H9 (cell line): ENCODE results near the gene CNPPD1. TPM values are rescaled to one million over a fixed set of nuclear protein-coding genes. Genes with fewer than 3 reads are reported as not detected.

Experiments
- DNase-seq: peaks from one replicate; pipeline ENCODE4 v3.0.0-alpha.2; 2017
- H2AFZ ChIP-seq: one replicate; pipeline ENCODE4 v1.6.1; 2013; ENCODE audit warnings: mild to moderate bottlenecking, low read length, control low read depth, moderate library complexity
- H2AK5ac ChIP-seq: 2 replicates; pipeline ENCODE4 v1.6.1; 2013; ENCODE audit warnings: low read length, control low read depth, mixed read lengths; ENCODE audit not compliant: insufficient read length
- H2BK120ac ChIP-seq: one replicate; pipeline ENCODE4 v1.6.1; 2013; ENCODE audit warnings: low read depth, mild to moderate bottlenecking, low read length, control low read depth, inconsistent platforms; ENCODE audit not compliant: poor library complexity, severe bottlenecking
- H2BK12ac ChIP-seq: 2 replicates; pipeline ENCODE4 v1.6.1; 2013; ENCODE audit warnings: low read length, control low read depth, mixed read lengths, low read depth; ENCODE audit not compliant: insufficient read length
- H2BK15ac ChIP-seq: 2 replicates; pipeline ENCODE4 v1.6.1; 2013; ENCODE audit warnings: low read depth, low read length, control low read depth
- H2BK20ac ChIP-seq: one replicate; pipeline ENCODE4 v1.6.1; 2013; ENCODE audit warnings: low read depth, mild to moderate bottlenecking, low read length, control low read depth, inconsistent platforms; ENCODE audit not compliant: poor library complexity, severe bottlenecking
- H2BK5ac ChIP-seq: 2 replicates; pipeline ENCODE4 v1.6.1; 2013; ENCODE audit warnings: low read length, control low read depth, mixed read lengths; ENCODE audit not compliant: insufficient read length
- H3K14ac ChIP-seq: 2 replicates; pipeline ENCODE4 v1.6.1; 2013; ENCODE audit warnings: low read length, control low read depth; ENCODE audit not compliant: insufficient read depth
- H3K18ac ChIP-seq: 2 replicates; pipeline ENCODE4 v1.6.1; 2013; ENCODE audit warnings: low read depth, mild to moderate bottlenecking, mixed read lengths, low read length, control low read depth; ENCODE audit not compliant: insufficient read length
- H3K23ac ChIP-seq: 2 replicates; pipeline ENCODE4 v1.6.1; 2013; ENCODE audit warnings: low read length, control low read depth, mixed read lengths, low read depth; ENCODE audit not compliant: insufficient read length
- H3K23me2 ChIP-seq: 2 replicates; pipeline ENCODE4 v1.6.1; 2013; ENCODE audit warnings: low read depth, mild to moderate bottlenecking, mixed read lengths, low read length, control low read depth; ENCODE audit not compliant: insufficient read length, poor library complexity, severe bottlenecking
- H3K27ac ChIP-seq: 2 replicates; pipeline ENCODE4 v1.5.1; 2013; ENCODE audit warnings: low read length, control low read depth, mixed read lengths, low read depth; ENCODE audit not compliant: insufficient read length
- H3K27me3 ChIP-seq: 2 replicates; pipeline ENCODE4 v1.6.1; 2013; ENCODE audit warnings: low read length, control low read depth, inconsistent platforms; ENCODE audit not compliant: insufficient read depth
- H3K4ac ChIP-seq: 2 replicates; pipeline ENCODE4 v1.6.1; 2013; ENCODE audit warnings: low read depth, mild to moderate bottlenecking, control low read depth, inconsistent platforms, low read length, moderate library complexity
- H3K4me1 ChIP-seq: 2 replicates; pipeline ENCODE4 v1.6.1; 2013; ENCODE audit warnings: low read length, control low read depth, inconsistent platforms; ENCODE audit not compliant: insufficient read depth
- H3K4me2 ChIP-seq: 2 replicates; pipeline ENCODE4 v1.6.1; 2013; ENCODE audit warnings: low read length, control low read depth, mixed read lengths; ENCODE audit not compliant: insufficient read length, insufficient read depth
- H3K56ac ChIP-seq: 2 replicates; pipeline ENCODE4 v1.6.1; 2013; ENCODE audit warnings: low read depth, mild to moderate bottlenecking, mixed read lengths, low read length, control low read depth; ENCODE audit not compliant: insufficient read length
- H3K79me1 ChIP-seq: 2 replicates; pipeline ENCODE4 v1.6.1; 2013; ENCODE audit warnings: low read depth, mild to moderate bottlenecking, moderate library complexity, low read length, control low read depth, inconsistent platforms; ENCODE audit not compliant: insufficient read depth, poor library complexity, severe bottlenecking
- H3K79me2 ChIP-seq: 2 replicates; pipeline ENCODE4 v1.6.1; 2013; ENCODE audit warnings: low read length, control low read depth, inconsistent platforms; ENCODE audit not compliant: insufficient read depth
- H3K9ac ChIP-seq: 2 replicates; pipeline ENCODE4 v1.6.1; 2013; ENCODE audit warnings: low read length, control low read depth, mixed read lengths; ENCODE audit not compliant: insufficient read length; ENCODE audit errors: extremely low read depth
- H3K9me3 ChIP-seq: one replicate; pipeline ENCODE4 v1.6.1; 2013; ENCODE audit warnings: low read depth, low read length, inconsistent platforms; ENCODE audit not compliant: control insufficient read depth
- H3T11ph ChIP-seq: one replicate; pipeline ENCODE4 v1.6.1; 2013; ENCODE audit warnings: mild to moderate bottlenecking, low read length, control low read depth, inconsistent platforms
- H4K20me1 ChIP-seq: one replicate; pipeline ENCODE4 v1.6.1; 2013; ENCODE audit not compliant: control insufficient read depth, insufficient read length, insufficient read depth
- H4K5ac ChIP-seq: 2 replicates; pipeline ENCODE4 v1.6.1; 2013; ENCODE audit warnings: low read depth, mild to moderate bottlenecking, mixed read lengths, low read length, control low read depth; ENCODE audit not compliant: insufficient read length
- H4K8ac ChIP-seq: replicated peaks from 2 replicates; pipeline ENCODE4 v1.6.1; 2013; ENCODE audit warnings: low read length, control low read depth, mixed read lengths, low read depth; ENCODE audit not compliant: insufficient read length
- H4K91ac ChIP-seq: 2 replicates; pipeline ENCODE4 v1.6.1; 2013; ENCODE audit warnings: low read depth, mild to moderate bottlenecking, moderate library complexity, mixed read lengths, low read length, control low read depth; ENCODE audit not compliant: insufficient read length
- H3K27ac Mint-ChIP-seq, 3 experiments: 2 replicates in 2 of 3; 3 replicates in 1 of 3; pipeline ENCODE4 v1.8.0; 2020 to 2021; ENCODE audit warnings: mixed read lengths in 3 of 3, mild to moderate bottlenecking in 1 of 3, moderate library complexity in 1 of 3
- H3K27me3 Mint-ChIP-seq: 2 replicates; pipeline ENCODE4 v1.8.0; 2021; ENCODE audit warnings: low read depth, mild to moderate bottlenecking, moderate library complexity, mixed read lengths
- H3K36me3 Mint-ChIP-seq, 3 experiments: 2 replicates in 2 of 3; 3 replicates in 1 of 3; pipeline ENCODE4 v1.8.0; 2020 to 2021; ENCODE audit warnings: low read depth in 3 of 3, mixed read lengths in 3 of 3; ENCODE audit not compliant: insufficient read depth in 1 of 3
- H3K4me1 Mint-ChIP-seq, 2 experiments: 2 replicates each; pipeline ENCODE4 v1.8.0; 2020; ENCODE audit warnings: mixed read lengths in 2 of 2
- H3K4me3 Mint-ChIP-seq, 2 experiments: 2 replicates in 1 of 2; 3 replicates in 1 of 2; pipeline ENCODE4 v1.8.0; 2020 to 2021; ENCODE audit warnings: mild to moderate bottlenecking in 2 of 2, mixed read lengths in 2 of 2, moderate library complexity in 1 of 2
- H3K9me3 Mint-ChIP-seq, 2 experiments: 2 replicates in 1 of 2; 3 replicates in 1 of 2; pipeline ENCODE4 v1.8.0; 2020; ENCODE audit warnings: mild to moderate bottlenecking in 2 of 2, mixed read lengths in 2 of 2, moderate library complexity in 1 of 2
- CTCF ChIP-seq: fragments of 200-600 bp; sonication (generic); conservative IDR thresholded peaks from 3 replicates; pipeline ENCODE4 v1.8.0; 2021; ENCODE audit warnings: antibody characterized with exemption, mild to moderate bottlenecking
- WGBS: extraction: QIAGEN DNeasy Blood & Tissue Kit; methylation state at CpG from one replicate; pipeline ENCODE4 v1.1.7; 2013; ENCODE audit warnings: missing lambda C conversion rate, low lambda C conversion rate, mixed read lengths; ENCODE audit not compliant: insufficient read length; ENCODE audit errors: extremely low coverage; 5-methylcytosine and 5-hydroxymethylcytosine counted together
- total RNA-seq: library from RNA; stranded (reverse); gene quantifications from 2 replicates; pipeline ENCODE4 v1.2.1, GENCODE V29; 2021

CNPPD1 gene
- total RNA-seq, 1 experiment from 2014 or later, result 33.0 TPM

- no peak overlapping the region for H3K27ac ChIP-seq
- Mint-ChIP-seq H3K36me3 (peaks cover 7 to 29% (median 25%) of the 10 kb centered on the region in 3 experiments), H3K27ac (no peak overlapping the region), H3K27me3 (peaks cover 10% of the 10 kb centered on the region), H3K4me3 (peak overlapping the region in 1 of 2 experiments; percentile 64; a peak in 4 of 5 replicates), H3K9me3 (peaks cover 6 to 7% of the 10 kb centered on the region in 2 experiments; a peak in 4 of 5 replicates), H3K4me1 (peaks cover 11 to 21% of the 10 kb centered on the region in 2 experiments)
- H2BK5ac ChIP-seq, result no peak overlapping the region
- no peak overlapping the region for H2BK20ac ChIP-seq
- H3K23ac ChIP-seq, result no peak overlapping the region
- peaks cover 4% of the 10 kb centered on the region for H3K23me2 ChIP-seq
- no peak overlapping the region for H4K8ac ChIP-seq
- H2BK15ac ChIP-seq, result no peak overlapping the region
- no peaks in the 10 kb centered on the region for H3K9me3 ChIP-seq
- H3T11ph ChIP-seq, result no peak overlapping the region
- no peaks in the 10 kb centered on the region for H3K79me1 ChIP-seq
- TF ChIP-seq CTCF, result no peak
- no peak overlapping the region for H2BK12ac ChIP-seq
- H2AK5ac ChIP-seq, result no peak overlapping the region
- H3K4me2 ChIP-seq, result no peak overlapping the region
- no peak overlapping the region for H3K4ac ChIP-seq
- no peak overlapping the region for H2AFZ ChIP-seq
- H3K4me1 ChIP-seq, result no peaks in the 10 kb centered on the region
- no peak overlapping the region for H3K18ac ChIP-seq
- H4K20me1 ChIP-seq, result no peaks in the 10 kb centered on the region
- no peak overlapping the region for H3K9ac ChIP-seq
- no peak overlapping the region for H2BK120ac ChIP-seq
- H3K14ac ChIP-seq, result no peak overlapping the region
- no CpG with 5 or more reads among the region's 5 CpGs for WGBS
- DNase-seq, result no peak
- H3K79me2 ChIP-seq, result no peaks in the 10 kb centered on the region
- no peaks in the 10 kb centered on the region for H3K27me3 ChIP-seq
- no peak overlapping the region for H3K56ac ChIP-seq
- no peak overlapping the region for H4K5ac ChIP-seq
- H4K91ac ChIP-seq, result no peak overlapping the region
Measured at GRCh38 chr2:219205165-219205538, 28.4 kb upstream of the CNPPD1 start.
